ENCODE results near the gene CTNNBL1.

DNA sequence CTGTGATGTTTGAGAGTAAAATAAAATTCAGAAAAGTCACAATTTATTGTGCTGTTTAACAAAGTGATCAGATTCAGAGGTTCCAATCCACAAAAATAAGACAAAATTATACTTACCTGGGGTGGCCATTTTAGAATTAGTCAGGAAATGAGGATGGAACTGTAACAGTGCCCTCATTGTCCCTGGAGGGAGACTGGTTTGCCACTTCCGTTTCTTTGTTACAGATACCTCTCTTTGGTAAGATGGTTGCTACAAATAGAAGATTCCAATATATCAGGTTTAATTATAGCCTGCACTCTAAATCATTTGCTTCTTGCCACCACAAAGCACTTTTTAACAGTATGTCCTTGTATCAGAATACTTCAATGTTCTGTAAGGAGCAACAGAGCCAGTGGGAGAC is 95.6 kb downstream of the CTNNBL1 start:
- TF ChIP-seq, protein P1, sequence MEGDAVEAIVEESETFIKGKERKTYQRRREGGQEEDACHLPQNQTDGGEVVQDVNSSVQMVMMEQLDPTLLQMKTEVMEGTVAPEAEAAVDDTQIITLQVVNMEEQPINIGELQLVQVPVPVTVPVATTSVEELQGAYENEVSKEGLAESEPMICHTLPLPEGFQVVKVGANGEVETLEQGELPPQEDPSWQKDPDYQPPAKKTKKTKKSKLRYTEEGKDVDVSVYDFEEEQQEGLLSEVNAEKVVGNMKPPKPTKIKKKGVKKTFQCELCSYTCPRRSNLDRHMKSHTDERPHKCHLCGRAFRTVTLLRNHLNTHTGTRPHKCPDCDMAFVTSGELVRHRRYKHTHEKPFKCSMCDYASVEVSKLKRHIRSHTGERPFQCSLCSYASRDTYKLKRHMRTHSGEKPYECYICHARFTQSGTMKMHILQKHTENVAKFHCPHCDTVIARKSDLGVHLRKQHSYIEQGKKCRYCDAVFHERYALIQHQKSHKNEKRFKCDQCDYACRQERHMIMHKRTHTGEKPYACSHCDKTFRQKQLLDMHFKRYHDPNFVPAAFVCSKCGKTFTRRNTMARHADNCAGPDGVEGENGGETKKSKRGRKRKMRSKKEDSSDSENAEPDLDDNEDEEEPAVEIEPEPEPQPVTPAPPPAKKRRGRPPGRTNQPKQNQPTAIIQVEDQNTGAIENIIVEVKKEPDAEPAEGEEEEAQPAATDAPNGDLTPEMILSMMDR (IDR thresholded peaks at IDR 0.05; ENCODE audit: insufficient read depth, low read length) = no peak
- no peak for TF ChIP-seq SPI1 (IDR thresholded peaks at IDR 0.05; ENCODE audit: borderline replicate concordance, low read depth)
- TF ChIP-seq, protein P2, sequence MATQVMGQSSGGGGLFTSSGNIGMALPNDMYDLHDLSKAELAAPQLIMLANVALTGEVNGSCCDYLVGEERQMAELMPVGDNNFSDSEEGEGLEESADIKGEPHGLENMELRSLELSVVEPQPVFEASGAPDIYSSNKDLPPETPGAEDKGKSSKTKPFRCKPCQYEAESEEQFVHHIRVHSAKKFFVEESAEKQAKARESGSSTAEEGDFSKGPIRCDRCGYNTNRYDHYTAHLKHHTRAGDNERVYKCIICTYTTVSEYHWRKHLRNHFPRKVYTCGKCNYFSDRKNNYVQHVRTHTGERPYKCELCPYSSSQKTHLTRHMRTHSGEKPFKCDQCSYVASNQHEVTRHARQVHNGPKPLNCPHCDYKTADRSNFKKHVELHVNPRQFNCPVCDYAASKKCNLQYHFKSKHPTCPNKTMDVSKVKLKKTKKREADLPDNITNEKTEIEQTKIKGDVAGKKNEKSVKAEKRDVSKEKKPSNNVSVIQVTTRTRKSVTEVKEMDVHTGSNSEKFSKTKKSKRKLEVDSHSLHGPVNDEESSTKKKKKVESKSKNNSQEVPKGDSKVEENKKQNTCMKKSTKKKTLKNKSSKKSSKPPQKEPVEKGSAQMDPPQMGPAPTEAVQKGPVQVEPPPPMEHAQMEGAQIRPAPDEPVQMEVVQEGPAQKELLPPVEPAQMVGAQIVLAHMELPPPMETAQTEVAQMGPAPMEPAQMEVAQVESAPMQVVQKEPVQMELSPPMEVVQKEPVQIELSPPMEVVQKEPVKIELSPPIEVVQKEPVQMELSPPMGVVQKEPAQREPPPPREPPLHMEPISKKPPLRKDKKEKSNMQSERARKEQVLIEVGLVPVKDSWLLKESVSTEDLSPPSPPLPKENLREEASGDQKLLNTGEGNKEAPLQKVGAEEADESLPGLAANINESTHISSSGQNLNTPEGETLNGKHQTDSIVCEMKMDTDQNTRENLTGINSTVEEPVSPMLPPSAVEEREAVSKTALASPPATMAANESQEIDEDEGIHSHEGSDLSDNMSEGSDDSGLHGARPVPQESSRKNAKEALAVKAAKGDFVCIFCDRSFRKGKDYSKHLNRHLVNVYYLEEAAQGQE (IDR thresholded peaks at IDR 0.05; ENCODE audit: insufficient replicate concordance, low read depth) = no peak
- no peak for TF ChIP-seq GABPA (IDR thresholded peaks at IDR 0.05; ENCODE audit: low read depth)
